Measurements from ENCODE around the gene NDUFC1. TPM values are rescaled to one million over a fixed set of nuclear protein-coding genes. Genes with fewer than 3 reads are reported as not detected.

Gene NDUFC1
- total RNA-seq, 1 experiment from 2014 or later: 56.5 TPM

DNA sequence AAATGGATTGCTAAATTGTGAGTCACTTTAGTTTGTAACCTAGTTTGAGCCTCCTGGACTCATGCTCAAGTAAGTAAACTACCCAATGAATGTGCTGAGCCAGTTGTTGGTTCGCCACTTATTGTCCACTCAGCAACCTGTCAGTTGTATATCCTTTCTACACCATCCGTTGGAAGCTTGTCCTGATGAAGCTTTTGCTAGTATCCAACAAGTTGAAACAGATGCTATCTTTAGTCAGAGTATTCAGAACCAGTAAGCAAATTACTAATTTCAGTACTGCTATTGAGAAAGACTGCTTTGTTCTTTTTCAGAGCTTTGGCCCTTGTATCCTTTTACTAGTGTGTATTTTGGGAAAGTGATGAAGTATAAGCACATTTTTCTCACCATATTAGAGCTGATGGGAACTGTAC, 5.3 kb downstream of the NDUFC1 start:
- POLR2A ChIA-PET: no interaction called here
- ATAC-seq (no peak), DNase-seq (ENCODE audit: low read depth, low spot score) (no peak)
- H3K4me1 ChIP-seq (ENCODE audit: control insufficient read depth, insufficient read depth, low read length): peaks cover 11% of the 10 kb centered on the region; the same call in 1 of the 2 replicates
- H3K27ac ChIP-seq (ENCODE audit: low read length): peak overlapping the region; percentile 12; the same call in 1 of the 2 replicates
- H3K4me3 ChIP-seq (ENCODE audit: low read depth in 2 of 2, low read length in 2 of 2): no peak overlapping the region
- intact Hi-C loops (cut with micrococcal nuclease; ENCODE audit: unreplicated experiment) (no loop called here), in situ Hi-C loops (cut with HindIII; ENCODE audit: low pct_unique_long_range_greater_than_20kb, low sequenced_read_pairs) (no loop called here)
- no peaks in the 10 kb centered on the region for H3K9me3 ChIP-seq (ENCODE audit: control insufficient read depth, insufficient read depth, low read depth, low read length)
- no peaks in the 10 kb centered on the region for H3K27me3 ChIP-seq (ENCODE audit: control insufficient read depth, insufficient read depth, low read length)
- H3K36me3 ChIP-seq (ENCODE audit: control insufficient read depth, insufficient read depth, low read length): peaks cover 7% of the 10 kb centered on the region
- no TSS peak for BruUV-seq (replicated peaks)
- CTCF ChIA-PET: interaction anchor here (1.1 kb wide), 1 partner anchor 119 kb away, joined by 5 read pairs; no protein-coding TSS in a partner anchor
- TF ChIP-seq POLR2AphosphoS5 (IDR thresholded peaks at IDR 0.05; ENCODE audit: low read depth, low read length): no peak
- TF ChIP-seq, protein P1, sequence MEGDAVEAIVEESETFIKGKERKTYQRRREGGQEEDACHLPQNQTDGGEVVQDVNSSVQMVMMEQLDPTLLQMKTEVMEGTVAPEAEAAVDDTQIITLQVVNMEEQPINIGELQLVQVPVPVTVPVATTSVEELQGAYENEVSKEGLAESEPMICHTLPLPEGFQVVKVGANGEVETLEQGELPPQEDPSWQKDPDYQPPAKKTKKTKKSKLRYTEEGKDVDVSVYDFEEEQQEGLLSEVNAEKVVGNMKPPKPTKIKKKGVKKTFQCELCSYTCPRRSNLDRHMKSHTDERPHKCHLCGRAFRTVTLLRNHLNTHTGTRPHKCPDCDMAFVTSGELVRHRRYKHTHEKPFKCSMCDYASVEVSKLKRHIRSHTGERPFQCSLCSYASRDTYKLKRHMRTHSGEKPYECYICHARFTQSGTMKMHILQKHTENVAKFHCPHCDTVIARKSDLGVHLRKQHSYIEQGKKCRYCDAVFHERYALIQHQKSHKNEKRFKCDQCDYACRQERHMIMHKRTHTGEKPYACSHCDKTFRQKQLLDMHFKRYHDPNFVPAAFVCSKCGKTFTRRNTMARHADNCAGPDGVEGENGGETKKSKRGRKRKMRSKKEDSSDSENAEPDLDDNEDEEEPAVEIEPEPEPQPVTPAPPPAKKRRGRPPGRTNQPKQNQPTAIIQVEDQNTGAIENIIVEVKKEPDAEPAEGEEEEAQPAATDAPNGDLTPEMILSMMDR (IDR thresholded peaks at IDR 0.05): no peak
- TF ChIP-seq, protein P2, sequence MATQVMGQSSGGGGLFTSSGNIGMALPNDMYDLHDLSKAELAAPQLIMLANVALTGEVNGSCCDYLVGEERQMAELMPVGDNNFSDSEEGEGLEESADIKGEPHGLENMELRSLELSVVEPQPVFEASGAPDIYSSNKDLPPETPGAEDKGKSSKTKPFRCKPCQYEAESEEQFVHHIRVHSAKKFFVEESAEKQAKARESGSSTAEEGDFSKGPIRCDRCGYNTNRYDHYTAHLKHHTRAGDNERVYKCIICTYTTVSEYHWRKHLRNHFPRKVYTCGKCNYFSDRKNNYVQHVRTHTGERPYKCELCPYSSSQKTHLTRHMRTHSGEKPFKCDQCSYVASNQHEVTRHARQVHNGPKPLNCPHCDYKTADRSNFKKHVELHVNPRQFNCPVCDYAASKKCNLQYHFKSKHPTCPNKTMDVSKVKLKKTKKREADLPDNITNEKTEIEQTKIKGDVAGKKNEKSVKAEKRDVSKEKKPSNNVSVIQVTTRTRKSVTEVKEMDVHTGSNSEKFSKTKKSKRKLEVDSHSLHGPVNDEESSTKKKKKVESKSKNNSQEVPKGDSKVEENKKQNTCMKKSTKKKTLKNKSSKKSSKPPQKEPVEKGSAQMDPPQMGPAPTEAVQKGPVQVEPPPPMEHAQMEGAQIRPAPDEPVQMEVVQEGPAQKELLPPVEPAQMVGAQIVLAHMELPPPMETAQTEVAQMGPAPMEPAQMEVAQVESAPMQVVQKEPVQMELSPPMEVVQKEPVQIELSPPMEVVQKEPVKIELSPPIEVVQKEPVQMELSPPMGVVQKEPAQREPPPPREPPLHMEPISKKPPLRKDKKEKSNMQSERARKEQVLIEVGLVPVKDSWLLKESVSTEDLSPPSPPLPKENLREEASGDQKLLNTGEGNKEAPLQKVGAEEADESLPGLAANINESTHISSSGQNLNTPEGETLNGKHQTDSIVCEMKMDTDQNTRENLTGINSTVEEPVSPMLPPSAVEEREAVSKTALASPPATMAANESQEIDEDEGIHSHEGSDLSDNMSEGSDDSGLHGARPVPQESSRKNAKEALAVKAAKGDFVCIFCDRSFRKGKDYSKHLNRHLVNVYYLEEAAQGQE (IDR thresholded peaks at IDR 0.05; ENCODE audit: insufficient read depth in 1 of 2, low read depth in 2 of 2, low read length in 1 of 2): no peak
- TF ChIP-seq SIN3A (IDR thresholded peaks at IDR 0.05; ENCODE audit: borderline replicate concordance, insufficient read depth, low read depth, low read length): no peak
- no peak for TF ChIP-seq TCF7L2 (IDR thresholded peaks at IDR 0.05; ENCODE audit: low read depth, low read length)

DNA sequence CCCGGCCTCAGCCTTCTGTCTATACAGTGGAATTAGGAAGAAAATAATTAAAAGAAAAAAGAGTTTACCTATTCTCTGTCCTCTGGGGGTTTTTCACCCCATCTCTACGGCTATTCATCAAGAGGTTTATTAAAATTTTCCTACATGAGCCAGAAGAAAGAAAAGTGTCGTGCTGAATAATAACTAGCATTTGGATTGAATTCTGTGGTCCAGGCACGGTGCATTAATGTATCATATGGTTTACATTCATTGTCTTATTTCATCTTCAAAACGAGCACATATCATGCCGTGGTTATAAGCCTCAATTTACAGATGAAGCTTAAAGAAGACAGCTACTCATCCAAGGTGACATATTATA, 6.4 kb downstream of the NDUFC1 start:
- Histone ChIP-seq H3K27ac (ENCODE audit: low read length) (peak overlapping the region; percentile 90), H3K27me3 (ENCODE audit: control insufficient read depth, insufficient read depth, low read length) (no peaks in the 10 kb centered on the region), H3K4me3 (ENCODE audit: low read depth in 2 of 2, low read length in 2 of 2) (peak overlapping the region; percentile 71 to 90), H3K9me3 (ENCODE audit: control insufficient read depth, insufficient read depth, low read depth, low read length) (no peaks in the 10 kb centered on the region), H3K36me3 (ENCODE audit: control insufficient read depth, insufficient read depth, low read length) (peaks cover 7% of the 10 kb centered on the region), H3K4me1 (ENCODE audit: control insufficient read depth, insufficient read depth, low read length) (peaks cover 11% of the 10 kb centered on the region; the same call in 1 of the 2 replicates)
- no TSS peak for BruUV-seq (replicated peaks)
- DNase-seq (ENCODE audit: low read depth, low spot score): no peak
- peak; percentile 23 for ATAC-seq
- in situ Hi-C loops (cut with HindIII; ENCODE audit: low pct_unique_long_range_greater_than_20kb, low sequenced_read_pairs): no loop called here
- intact Hi-C loops (cut with micrococcal nuclease; ENCODE audit: unreplicated experiment): loop anchor here (1.0 kb wide), 1 partner anchor 67 kb away; no protein-coding TSS in a partner anchor
- ChIA-PET POLR2A (interaction anchor here (0.5 to 0.6 kb wide), 3 partner anchors 35 to 200 kb away, joined by 3 to 9 read pairs (median 3); no protein-coding TSS in a partner anchor), CTCF (interaction anchor here (0.6 to 1.4 kb wide), 5 partner anchors 15 to 265 kb away, joined by 3 to 8 read pairs (median 3); partner anchors contain the start of gene MGARP)
- TF ChIP-seq, protein P1 (IDR thresholded peaks at IDR 0.05): peak; percentile 46
- no peak for TF ChIP-seq SIN3A (IDR thresholded peaks at IDR 0.05; ENCODE audit: borderline replicate concordance, insufficient read depth, low read depth, low read length)

All from Panc1 (cell line).